Vagina (tissue), 2 donors: ENCODE measurements around the gene MACROD2.

Source experiments
- POLR2A ChIP-seq, 2 donors: fragments of 450-650 bp; IDR thresholded peaks; one replicate each; pipeline ENCODE4 v1.6.1; 2017; ENCODE audit warnings: antibody characterized with exemption in 2 of 2, mild to moderate bottlenecking in 2 of 2, moderate library complexity in 2 of 2
- POLR2AphosphoS5 ChIP-seq, 2 donors: sonication (generic); formaldehyde crosslinking; IDR thresholded peaks; one replicate each; pipeline ENCODE4 v1.9.0; 2017; ENCODE audit warnings: antibody characterized with exemption in 2 of 2, mild to moderate bottlenecking in 2 of 2, low read depth in 1 of 2; ENCODE audit not compliant: insufficient read depth in 1 of 2
- TF ChIP-seq, protein P1 (sequence below), 3 experiments: fragments of 450-650 bp in 2 of 3; fragments of 200-600 bp in 1 of 3; sonication (generic) in 1 of 3; IDR thresholded peaks; one replicate each; pipeline ENCODE4 v1.5.1; 2017 to 2019; ENCODE audit warnings: antibody characterized with exemption in 3 of 3, mild to moderate bottlenecking in 2 of 3, moderate library complexity in 2 of 3

DNA sequence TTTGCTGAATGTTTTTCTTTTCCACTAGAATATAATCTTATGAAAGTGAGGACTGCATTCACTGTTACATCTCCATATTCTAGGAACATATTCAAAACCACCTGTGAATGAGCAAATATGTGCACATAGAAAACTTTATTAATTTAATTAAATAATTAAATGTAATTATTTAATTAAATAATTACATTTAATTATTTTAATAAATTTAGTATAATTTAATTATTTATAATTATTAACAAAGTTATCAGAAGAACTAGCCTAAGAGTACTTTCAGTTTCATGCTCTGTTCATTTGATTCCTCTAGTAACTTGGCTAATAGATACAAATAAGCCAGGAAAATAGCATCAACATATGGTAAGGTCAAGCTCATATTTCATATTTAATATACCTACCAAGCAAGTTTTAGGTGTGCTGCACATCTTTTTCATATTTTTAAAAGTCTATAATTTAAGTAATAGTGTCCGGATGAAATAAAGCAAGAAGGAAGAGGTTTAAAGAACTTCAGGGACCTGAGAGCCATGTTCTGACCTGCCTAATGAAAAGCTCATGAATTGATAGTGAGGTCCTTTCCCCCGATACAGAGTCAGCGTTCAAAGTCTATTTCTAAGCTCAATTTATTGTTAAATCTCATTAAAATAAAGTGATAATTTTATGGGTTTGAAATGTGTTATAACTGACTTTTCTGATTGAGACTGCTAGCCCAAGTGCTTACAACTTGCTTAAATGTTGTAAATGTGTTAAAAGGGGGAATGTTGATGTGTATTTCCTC lies 703.5 kb downstream of the MACROD2 start:
- TF ChIP-seq POLR2A (IDR thresholded peaks at IDR 0.05) (no peak), POLR2AphosphoS5 (IDR thresholded peaks at IDR 0.05; ENCODE audit: insufficient read depth in 1 of 2, low read depth in 1 of 2) (no peak)
- TF ChIP-seq, protein P1, sequence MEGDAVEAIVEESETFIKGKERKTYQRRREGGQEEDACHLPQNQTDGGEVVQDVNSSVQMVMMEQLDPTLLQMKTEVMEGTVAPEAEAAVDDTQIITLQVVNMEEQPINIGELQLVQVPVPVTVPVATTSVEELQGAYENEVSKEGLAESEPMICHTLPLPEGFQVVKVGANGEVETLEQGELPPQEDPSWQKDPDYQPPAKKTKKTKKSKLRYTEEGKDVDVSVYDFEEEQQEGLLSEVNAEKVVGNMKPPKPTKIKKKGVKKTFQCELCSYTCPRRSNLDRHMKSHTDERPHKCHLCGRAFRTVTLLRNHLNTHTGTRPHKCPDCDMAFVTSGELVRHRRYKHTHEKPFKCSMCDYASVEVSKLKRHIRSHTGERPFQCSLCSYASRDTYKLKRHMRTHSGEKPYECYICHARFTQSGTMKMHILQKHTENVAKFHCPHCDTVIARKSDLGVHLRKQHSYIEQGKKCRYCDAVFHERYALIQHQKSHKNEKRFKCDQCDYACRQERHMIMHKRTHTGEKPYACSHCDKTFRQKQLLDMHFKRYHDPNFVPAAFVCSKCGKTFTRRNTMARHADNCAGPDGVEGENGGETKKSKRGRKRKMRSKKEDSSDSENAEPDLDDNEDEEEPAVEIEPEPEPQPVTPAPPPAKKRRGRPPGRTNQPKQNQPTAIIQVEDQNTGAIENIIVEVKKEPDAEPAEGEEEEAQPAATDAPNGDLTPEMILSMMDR (IDR thresholded peaks at IDR 0.05): no peak
